IMR-90 (cell line): ENCODE data around the gene ALOX15. TPM values are rescaled to one million over a fixed set of nuclear protein-coding genes. Genes with fewer than 3 reads are reported as not detected.

Source experiments
- ATAC-seq: fragments of 200-7000 bp; cut with Tn5 transposase; 2 replicates; pipeline ENCODE4 v1.9.1; 2020; ENCODE audit warnings: low read depth, mild to moderate bottlenecking, moderate library complexity
- BruUV-seq: library from RNA; stranded (reverse); fragments of 400-500 nt; replicated peaks from 2 replicates; lab custom pipeline; 2021; lab: Mats Ljungman, UMichigan
- CTCF ChIA-PET: fragments of 300-600 bp; formaldehyde crosslinking; extraction: SDS; loops from one replicate; lab custom pipeline; 2021; ENCODE audit warnings: antibody characterized with exemption; lab: Yijun Ruan, JAX
- POLR2A ChIA-PET: fragments of 300-600 bp; sonication (Branson Sonifier 250); formaldehyde crosslinking; loops from one replicate; lab custom pipeline; 2022; ENCODE audit warnings: antibody characterized with exemption; ENCODE audit not compliant: unreplicated experiment; lab: Charles Lee
- DNase-seq: peaks from one replicate; pipeline ENCODE4 v3.0.0; 2013
- H2AFZ ChIP-seq: replicated peaks from 2 replicates; pipeline ENCODE3; 2013; ENCODE audit warnings: low read length, mild to moderate bottlenecking; ENCODE audit not compliant: poor library complexity
- H2AK5ac ChIP-seq: 2 replicates; pipeline ENCODE4 v1.6.1; 2013; ENCODE audit warnings: low read depth, low read length, inconsistent platforms
- H2AK9ac ChIP-seq: replicated peaks from 2 replicates; pipeline ENCODE3; 2013; ENCODE audit warnings: mild to moderate bottlenecking, low read depth, low read length, moderate library complexity; ENCODE audit not compliant: poor library complexity
- H2BK120ac ChIP-seq: 2 replicates; pipeline ENCODE4 v1.6.1; 2013; ENCODE audit warnings: low read depth, low read length, inconsistent platforms
- H2BK15ac ChIP-seq: 3 replicates; pipeline ENCODE4 v1.6.1; 2013; ENCODE audit warnings: low read depth, low read length, inconsistent platforms
- H2BK20ac ChIP-seq: 2 replicates; pipeline ENCODE4 v1.6.1; 2013; ENCODE audit warnings: low read depth, mild to moderate bottlenecking, inconsistent platforms, low read length, moderate library complexity
- H2BK5ac ChIP-seq: 2 replicates; pipeline ENCODE4 v1.6.1; 2013; ENCODE audit warnings: mild to moderate bottlenecking, low read depth, low read length, inconsistent platforms; ENCODE audit not compliant: poor library complexity, severe bottlenecking
- H3K14ac ChIP-seq: replicated peaks from 2 replicates; pipeline ENCODE4 v1.6.1; 2013; ENCODE audit warnings: low read depth, low read length, inconsistent platforms
- H3K18ac ChIP-seq: 2 replicates; pipeline ENCODE4 v1.6.1; 2013; ENCODE audit warnings: low read depth, low read length, control low read depth
- H3K23ac ChIP-seq: 2 replicates; pipeline ENCODE4 v1.6.1; 2013; ENCODE audit warnings: low read depth, low read length, inconsistent platforms
- H3K27ac ChIP-seq: 2 replicates; pipeline ENCODE4 v1.5.1; 2013; ENCODE audit warnings: mild to moderate bottlenecking, control low read depth, low read length; ENCODE audit not compliant: insufficient read depth
- H3K27me3 ChIP-seq: 2 replicates; pipeline ENCODE4 v1.6.1; 2013; ENCODE audit warnings: low read length; ENCODE audit not compliant: control insufficient read depth, insufficient read depth
- H3K36me3 ChIP-seq: 2 replicates; pipeline ENCODE4 v1.6.1; 2013; ENCODE audit warnings: low read length, mixed read lengths; ENCODE audit not compliant: control insufficient read depth, insufficient read depth
- H3K4ac ChIP-seq: 2 replicates; pipeline ENCODE4 v1.6.1; 2013; ENCODE audit warnings: low read depth, low read length, inconsistent platforms
- H3K4me1 ChIP-seq: 2 replicates; pipeline ENCODE4 v1.6.1; 2013; ENCODE audit warnings: low read length, mixed read lengths; ENCODE audit not compliant: control insufficient read depth, insufficient read depth
- H3K4me2 ChIP-seq: 2 replicates; pipeline ENCODE4 v1.6.1; 2013; ENCODE audit warnings: low read depth, mild to moderate bottlenecking, control low read depth, low read length, moderate library complexity
- H3K4me3 ChIP-seq: 2 replicates; pipeline ENCODE4 v1.5.1; 2013; ENCODE audit warnings: low read depth, mild to moderate bottlenecking, control low read depth, low read length, moderate library complexity; ENCODE audit not compliant: insufficient read depth
- H3K56ac ChIP-seq: 2 replicates; pipeline ENCODE4 v1.6.1; 2013; ENCODE audit warnings: low read length, inconsistent platforms; ENCODE audit not compliant: insufficient read depth; ENCODE audit errors: extremely low read depth
- H3K79me1 ChIP-seq, 2 experiments: 2 replicates each; pipeline ENCODE4 v1.6.1; 2013; ENCODE audit warnings: low read length in 2 of 2, inconsistent platforms in 1 of 2, low read depth in 1 of 2
- H3K9ac ChIP-seq: 2 replicates; pipeline ENCODE4 v1.6.1; 2013; ENCODE audit warnings: low read depth, low read length, control low read depth
- H3K9me1 ChIP-seq: 2 replicates; pipeline ENCODE4 v1.6.1; 2013; ENCODE audit warnings: low read length, inconsistent platforms; ENCODE audit not compliant: insufficient read depth
- H3K9me3 ChIP-seq: 2 replicates; pipeline ENCODE4 v1.6.1; 2013; ENCODE audit warnings: low read length; ENCODE audit not compliant: control insufficient read depth, insufficient read depth
- H4K20me1 ChIP-seq: 2 replicates; pipeline ENCODE4 v1.6.1; 2013; ENCODE audit warnings: low read length, inconsistent platforms; ENCODE audit not compliant: insufficient read depth
- H4K5ac ChIP-seq: 2 replicates; pipeline ENCODE4 v1.6.1; 2013; ENCODE audit warnings: mild to moderate bottlenecking, low read depth, low read length, control low read depth
- H4K8ac ChIP-seq, 2 experiments: 2 replicates each; pipeline ENCODE4 v1.6.1; 2013; ENCODE audit warnings: low read depth in 2 of 2, low read length in 2 of 2, control low read depth in 1 of 2, inconsistent platforms in 1 of 2
- H4K91ac ChIP-seq: 2 replicates; pipeline ENCODE4 v1.6.1; 2013; ENCODE audit warnings: low read depth, low read length, inconsistent platforms; ENCODE audit not compliant: insufficient read depth
- BHLHE40 ChIP-seq: fragments of 150-350 bp; IDR thresholded peaks from 2 replicates; pipeline ENCODE4 v1.6.1; 2016; ENCODE audit warnings: mild to moderate bottlenecking, low read depth, low read length
- CEBPB ChIP-seq: IDR thresholded peaks from 2 replicates; pipeline ENCODE4 v1.6.1; 2012; ENCODE audit warnings: low read depth, low read length, improper control_type of control experiment
- CHD1 ChIP-seq: IDR thresholded peaks from 2 replicates; pipeline ENCODE4 v1.6.1; 2012; ENCODE audit warnings: low read depth, low read length, improper control_type of control experiment
- FOS ChIP-seq: fragments of 150-350 bp; IDR thresholded peaks from 2 replicates; pipeline ENCODE4 v1.6.1; 2016; ENCODE audit warnings: low read depth, low read length
- MAFK ChIP-seq: IDR thresholded peaks from 2 replicates; pipeline ENCODE4 v1.6.1; 2012; ENCODE audit warnings: low read depth, low read length, improper control_type of control experiment
- MAZ ChIP-seq: IDR thresholded peaks from 2 replicates; pipeline ENCODE4 v1.6.1; 2012; ENCODE audit warnings: low read depth, mild to moderate bottlenecking, low read length, improper control_type of control experiment, moderate library complexity, borderline replicate concordance
- MXI1 ChIP-seq: IDR thresholded peaks from 2 replicates; pipeline ENCODE4 v1.6.1; 2012; ENCODE audit warnings: low read depth, mild to moderate bottlenecking, low read length, moderate library complexity, borderline replicate concordance
- NFE2L2 ChIP-seq: fragments of 150-350 bp; IDR thresholded peaks from 2 replicates; pipeline ENCODE4 v1.6.1; 2016; ENCODE audit warnings: low read depth, mild to moderate bottlenecking, low read length
- POLR2A ChIP-seq: IDR thresholded peaks from 2 replicates; pipeline ENCODE4 v1.6.1; 2012; ENCODE audit warnings: mild to moderate bottlenecking, low read depth, low read length
- RAD21 ChIP-seq: IDR thresholded peaks from 2 replicates; pipeline ENCODE4 v1.6.1; 2012; ENCODE audit warnings: low read length, improper control_type of control experiment
- RCOR1 ChIP-seq: IDR thresholded peaks from 2 replicates; pipeline ENCODE4 v1.6.1; 2012; ENCODE audit warnings: mild to moderate bottlenecking, low read length, improper control_type of control experiment; ENCODE audit not compliant: insufficient replicate concordance
- RFX5 ChIP-seq: IDR thresholded peaks from 2 replicates; pipeline ENCODE4 v1.8.0; 2012; ENCODE audit warnings: low read depth, mild to moderate bottlenecking, low read length, moderate library complexity
- SMC3 ChIP-seq: fragments of 150-350 bp; IDR thresholded peaks from 2 replicates; pipeline ENCODE4 v1.6.1; 2016; ENCODE audit warnings: low read depth, mild to moderate bottlenecking, antibody characterized with exemption, low read length, moderate library complexity
- WGBS, 2 experiments: methylation state at CpG; one replicate each; pipeline versions ENCODE4 v1.1.5 to v1.1.7; 2013; ENCODE audit warnings: missing lambda C conversion rate in 2 of 2; ENCODE audit not compliant: insufficient read length in 1 of 2; ENCODE audit errors: extremely low coverage in 2 of 2; 5-methylcytosine and 5-hydroxymethylcytosine counted together
- dilution Hi-C: fragments of 300-500 bp; cut with HindIII; formaldehyde crosslinking; loops from one replicate; pipeline ENCODE4 v1.14.3; 2018; ENCODE audit warnings: low sequenced_read_pairs; ENCODE audit not compliant: unreplicated experiment
- in situ Hi-C: fragments of 300-500 bp; cut with MboI; formaldehyde crosslinking; loops from 3 replicates; pipeline ENCODE4 v1.14.3; 2019; ENCODE audit warnings: low sequenced_read_pairs, inconsistent platforms, mixed read lengths
- intact Hi-C: fragments of 100-400 bp; cut with micrococcal nuclease; formaldehyde crosslinking; loops from 2 replicates; pipeline ENCODE4 v1.10.0; 2022
- polyA plus RNA-seq, 3 experiments: library from polyadenylated mRNA; depleted of rRNA; stranded (reverse); fragments of >200 nt; gene quantifications; 2 replicates each; pipeline ENCODE4 v1.2.3, GENCODE V29; 2012; ENCODE audit warnings: low replicate concordance in 1 of 3
- total RNA-seq: library from RNA; depleted of rRNA; stranded (reverse); fragments of >200 nt; gene quantifications from 2 replicates; pipeline ENCODE4 v1.2.3, GENCODE V29; 2012
- TF ChIP-seq, protein P1 (sequence below): fragments of 150-350 bp; IDR thresholded peaks from 2 replicates; pipeline ENCODE4 v1.6.1; 2017; ENCODE audit warnings: mild to moderate bottlenecking, antibody characterized with exemption, low read length, low read depth
- TF ChIP-seq, protein P2 (sequence below): conservative IDR thresholded peaks from 2 replicates; pipeline ENCODE4 v1.5.1; 2012; ENCODE audit warnings: mild to moderate bottlenecking, low read depth, low read length, improper control_type of control experiment
- TF ChIP-seq, protein P3 (sequence below): fragments of 150-350 bp; IDR thresholded peaks from 2 replicates; pipeline ENCODE4 v1.6.1; 2016; ENCODE audit warnings: low read depth, mild to moderate bottlenecking, low read length, moderate library complexity, borderline replicate concordance

The ALOX15 gene
- total and polyA plus RNA-seq, 2 of the 4 experiments (the other 2 are of a cell fraction): not detected

DNA sequence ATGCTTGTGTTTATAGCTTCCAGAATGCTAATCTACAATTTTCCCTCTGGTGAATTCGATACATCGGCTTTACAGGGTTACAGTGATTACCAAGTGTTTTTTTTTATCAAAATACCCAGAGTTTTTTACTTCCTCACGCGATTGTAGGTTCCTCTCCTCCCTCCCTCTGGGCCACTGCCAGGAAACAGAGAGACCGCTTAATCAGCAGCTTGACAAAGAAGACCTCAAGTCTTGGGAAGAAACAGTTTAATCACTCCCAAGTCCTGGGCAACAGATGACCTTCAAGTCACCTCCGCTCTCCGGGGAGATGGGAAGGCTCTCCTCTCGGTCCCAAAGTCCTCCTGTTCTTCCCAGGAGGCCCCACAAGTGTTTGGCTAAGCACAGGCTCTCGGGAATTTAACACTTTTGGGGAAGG lies 33.7 kb downstream of the ALOX15 start:
- H2BK20ac ChIP-seq: no peak overlapping the region
- H4K5ac ChIP-seq: no peak overlapping the region; the same call in 1 of the 2 replicates
- H2BK15ac ChIP-seq: no peak overlapping the region
- ChIA-PET POLR2A (interaction anchor here (0.7 kb wide), 1 partner anchor 25 kb away, joined by 3 read pairs; no protein-coding TSS in a partner anchor), CTCF (interaction anchor here (0.6 to 1.0 kb wide), 3 partner anchors 12 to 24 kb away, joined by 3 to 4 read pairs (median 3); no protein-coding TSS in a partner anchor)
- no peak overlapping the region for H2BK5ac ChIP-seq
- no CpG with 5 or more reads among the region's 9 CpGs for WGBS, 2 experiments
- no peak overlapping the region for H2AK5ac ChIP-seq
- H4K8ac ChIP-seq: no peak overlapping the region
- H3K23ac ChIP-seq: no peak overlapping the region
- H3K79me1 ChIP-seq: no peaks in the 10 kb centered on the region
- peaks cover 8% of the 10 kb centered on the region; the same call in 1 of the 2 replicates for H3K4me1 ChIP-seq
- H2BK120ac ChIP-seq: no peak overlapping the region
- intact Hi-C loops (no loop called here), dilution Hi-C loops (no loop called here), in situ Hi-C loops (no loop called here)
- no peak overlapping the region for H2AK9ac ChIP-seq
- no peak overlapping the region; the same call in 1 of the 2 replicates for H3K4me2 ChIP-seq
- BruUV-seq: no TSS peak
- H3K27me3 ChIP-seq: peaks cover 35% of the 10 kb centered on the region
- no peaks in the 10 kb centered on the region for H3K9me3 ChIP-seq
- TF ChIP-seq RFX5 (no peak), MAFK (no peak), CEBPB (no peak), BHLHE40 (no peak), FOS (no peak), SMC3 (no peak), MXI1 (no peak), RAD21 (no peak), RCOR1 (no peak), POLR2A (no peak), CHD1 (no peak), MAZ (no peak), NFE2L2 (no peak)
- TF ChIP-seq, protein P1, sequence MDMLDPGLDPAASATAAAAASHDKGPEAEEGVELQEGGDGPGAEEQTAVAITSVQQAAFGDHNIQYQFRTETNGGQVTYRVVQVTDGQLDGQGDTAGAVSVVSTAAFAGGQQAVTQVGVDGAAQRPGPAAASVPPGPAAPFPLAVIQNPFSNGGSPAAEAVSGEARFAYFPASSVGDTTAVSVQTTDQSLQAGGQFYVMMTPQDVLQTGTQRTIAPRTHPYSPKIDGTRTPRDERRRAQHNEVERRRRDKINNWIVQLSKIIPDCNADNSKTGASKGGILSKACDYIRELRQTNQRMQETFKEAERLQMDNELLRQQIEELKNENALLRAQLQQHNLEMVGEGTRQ: no peak
- TF ChIP-seq, protein P2, sequence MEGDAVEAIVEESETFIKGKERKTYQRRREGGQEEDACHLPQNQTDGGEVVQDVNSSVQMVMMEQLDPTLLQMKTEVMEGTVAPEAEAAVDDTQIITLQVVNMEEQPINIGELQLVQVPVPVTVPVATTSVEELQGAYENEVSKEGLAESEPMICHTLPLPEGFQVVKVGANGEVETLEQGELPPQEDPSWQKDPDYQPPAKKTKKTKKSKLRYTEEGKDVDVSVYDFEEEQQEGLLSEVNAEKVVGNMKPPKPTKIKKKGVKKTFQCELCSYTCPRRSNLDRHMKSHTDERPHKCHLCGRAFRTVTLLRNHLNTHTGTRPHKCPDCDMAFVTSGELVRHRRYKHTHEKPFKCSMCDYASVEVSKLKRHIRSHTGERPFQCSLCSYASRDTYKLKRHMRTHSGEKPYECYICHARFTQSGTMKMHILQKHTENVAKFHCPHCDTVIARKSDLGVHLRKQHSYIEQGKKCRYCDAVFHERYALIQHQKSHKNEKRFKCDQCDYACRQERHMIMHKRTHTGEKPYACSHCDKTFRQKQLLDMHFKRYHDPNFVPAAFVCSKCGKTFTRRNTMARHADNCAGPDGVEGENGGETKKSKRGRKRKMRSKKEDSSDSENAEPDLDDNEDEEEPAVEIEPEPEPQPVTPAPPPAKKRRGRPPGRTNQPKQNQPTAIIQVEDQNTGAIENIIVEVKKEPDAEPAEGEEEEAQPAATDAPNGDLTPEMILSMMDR: no peak
- TF ChIP-seq, protein P3, sequence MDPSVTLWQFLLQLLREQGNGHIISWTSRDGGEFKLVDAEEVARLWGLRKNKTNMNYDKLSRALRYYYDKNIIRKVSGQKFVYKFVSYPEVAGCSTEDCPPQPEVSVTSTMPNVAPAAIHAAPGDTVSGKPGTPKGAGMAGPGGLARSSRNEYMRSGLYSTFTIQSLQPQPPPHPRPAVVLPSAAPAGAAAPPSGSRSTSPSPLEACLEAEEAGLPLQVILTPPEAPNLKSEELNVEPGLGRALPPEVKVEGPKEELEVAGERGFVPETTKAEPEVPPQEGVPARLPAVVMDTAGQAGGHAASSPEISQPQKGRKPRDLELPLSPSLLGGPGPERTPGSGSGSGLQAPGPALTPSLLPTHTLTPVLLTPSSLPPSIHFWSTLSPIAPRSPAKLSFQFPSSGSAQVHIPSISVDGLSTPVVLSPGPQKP: no peak
- H2AFZ ChIP-seq: no peak overlapping the region
- H3K27ac ChIP-seq: peak overlapping the region; percentile 30; the same call in 1 of the 2 replicates
- H3K9me1 ChIP-seq: no peaks in the 10 kb centered on the region
- H3K18ac ChIP-seq: no peak overlapping the region; the same call in 1 of the 2 replicates
- no peak overlapping the region for H3K9ac ChIP-seq
- no peak overlapping the region for H3K14ac ChIP-seq
- ATAC-seq: no peak; the same call in 1 of the 2 replicates
- no peaks in the 10 kb centered on the region for H4K20me1 ChIP-seq
- no peak overlapping the region for H3K4me3 ChIP-seq
- H3K56ac ChIP-seq: no peak overlapping the region
- DNase-seq: peak; percentile 49
- no peak overlapping the region for H4K91ac ChIP-seq
- no peak overlapping the region for H3K4ac ChIP-seq
- no peaks in the 10 kb centered on the region for H3K36me3 ChIP-seq
